ENCODE measurements around the gene ACO2. TPM values are rescaled to one million over a fixed set of nuclear protein-coding genes. Genes with fewer than 3 reads are reported as not detected.
A peak's percentile ranks its signal among the peaks of the same experiment; 100 is the strongest.

The ACO2 gene
- total RNA-seq, 6 experiments from 2014 or later = 72.3 to 87.4 (median 78.7) TPM

DNA sequence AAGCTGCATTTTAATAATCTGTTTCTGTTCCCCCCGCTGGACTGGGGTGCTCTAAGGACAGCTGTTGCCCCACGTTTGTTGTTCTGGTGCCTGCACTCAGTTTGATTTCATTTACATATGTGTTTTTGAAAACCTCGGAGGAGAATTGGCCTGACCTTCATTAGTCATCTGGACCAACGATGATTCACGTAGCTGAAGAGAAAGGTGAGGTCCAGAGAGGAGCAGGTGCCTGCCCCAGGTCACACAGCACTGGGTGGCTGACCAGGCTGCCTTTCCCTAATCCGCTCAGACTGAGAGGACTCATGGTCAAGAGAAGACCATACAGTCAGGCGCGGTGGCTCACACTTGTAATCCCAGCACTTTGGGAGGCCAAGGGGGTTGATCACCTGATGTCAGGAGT is 95.6 kb downstream of the ACO2 start:
- peaks cover 3% of the 10 kb centered on the region for H3K27me3 Mint-ChIP-seq (ENCODE audit: insufficient read depth)
- DNase-seq = peak; percentile 35
- peaks cover 59% of the 10 kb centered on the region for H3K4me1 Mint-ChIP-seq (ENCODE audit: low read depth)
- peak overlapping the region; percentile 30; the same call in 1 of the 2 replicates for H3K4me3 Mint-ChIP-seq
- no peaks in the 10 kb centered on the region for H3K9me3 Mint-ChIP-seq
- H3K27ac Mint-ChIP-seq = peak overlapping the region; percentile 96
- H3K36me3 Mint-ChIP-seq (ENCODE audit: low read depth) = no peaks in the 10 kb centered on the region
- TF ChIP-seq, protein P1, sequence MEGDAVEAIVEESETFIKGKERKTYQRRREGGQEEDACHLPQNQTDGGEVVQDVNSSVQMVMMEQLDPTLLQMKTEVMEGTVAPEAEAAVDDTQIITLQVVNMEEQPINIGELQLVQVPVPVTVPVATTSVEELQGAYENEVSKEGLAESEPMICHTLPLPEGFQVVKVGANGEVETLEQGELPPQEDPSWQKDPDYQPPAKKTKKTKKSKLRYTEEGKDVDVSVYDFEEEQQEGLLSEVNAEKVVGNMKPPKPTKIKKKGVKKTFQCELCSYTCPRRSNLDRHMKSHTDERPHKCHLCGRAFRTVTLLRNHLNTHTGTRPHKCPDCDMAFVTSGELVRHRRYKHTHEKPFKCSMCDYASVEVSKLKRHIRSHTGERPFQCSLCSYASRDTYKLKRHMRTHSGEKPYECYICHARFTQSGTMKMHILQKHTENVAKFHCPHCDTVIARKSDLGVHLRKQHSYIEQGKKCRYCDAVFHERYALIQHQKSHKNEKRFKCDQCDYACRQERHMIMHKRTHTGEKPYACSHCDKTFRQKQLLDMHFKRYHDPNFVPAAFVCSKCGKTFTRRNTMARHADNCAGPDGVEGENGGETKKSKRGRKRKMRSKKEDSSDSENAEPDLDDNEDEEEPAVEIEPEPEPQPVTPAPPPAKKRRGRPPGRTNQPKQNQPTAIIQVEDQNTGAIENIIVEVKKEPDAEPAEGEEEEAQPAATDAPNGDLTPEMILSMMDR (IDR thresholded peaks at IDR 0.05) = no peak

DNA sequence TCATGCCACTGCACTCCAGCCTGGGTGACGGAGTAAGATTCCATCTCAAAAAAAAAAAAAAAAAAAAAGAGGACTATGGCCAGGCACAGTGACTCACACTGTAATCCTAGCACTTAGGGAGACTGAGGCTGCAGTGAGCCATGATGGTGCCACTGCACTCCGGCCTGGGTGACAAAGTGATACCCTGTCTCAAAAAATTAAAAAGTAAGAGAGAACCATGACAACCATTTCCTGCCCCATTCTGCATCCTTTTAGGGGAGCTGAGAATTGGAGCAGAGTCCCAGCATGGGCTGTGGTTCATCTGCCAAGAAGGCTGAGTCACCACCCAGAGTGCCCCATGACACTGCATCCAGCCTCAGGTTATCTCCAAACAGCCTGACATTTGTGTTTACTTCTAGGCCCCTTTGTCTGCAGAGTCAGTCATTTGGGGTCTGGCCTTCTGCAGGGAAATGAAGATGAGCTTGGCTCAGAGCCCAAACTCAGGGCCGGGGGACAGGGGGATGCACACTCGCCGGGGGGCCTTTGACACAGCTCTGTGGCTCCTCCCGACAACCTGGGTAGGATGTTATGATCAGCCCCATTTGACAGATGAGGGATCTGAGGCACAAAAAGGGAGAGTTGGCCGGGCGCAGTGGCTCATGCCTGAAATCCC is 96.6 kb downstream of the ACO2 start:
- TF ChIP-seq, protein P1 (IDR thresholded peaks at IDR 0.05) = no peak
- DNase-seq = peak; percentile 84
- no peaks in the 10 kb centered on the region for H3K9me3 Mint-ChIP-seq
- H3K27ac Mint-ChIP-seq = peak overlapping the region; percentile 96
- peaks cover 52% of the 10 kb centered on the region for H3K4me1 Mint-ChIP-seq (ENCODE audit: low read depth)
- H3K36me3 Mint-ChIP-seq (ENCODE audit: low read depth) = no peaks in the 10 kb centered on the region
- peak overlapping the region; percentile 30; the same call in 1 of the 2 replicates for H3K4me3 Mint-ChIP-seq
- H3K27me3 Mint-ChIP-seq (ENCODE audit: insufficient read depth) = peaks cover 5% of the 10 kb centered on the region

- H3K9me3 Mint-ChIP-seq = no peaks in the 10 kb centered on the region
- H3K27me3 Mint-ChIP-seq (ENCODE audit: insufficient read depth) = peaks cover 5% of the 10 kb centered on the region
- no peaks in the 10 kb centered on the region for H3K36me3 Mint-ChIP-seq (ENCODE audit: low read depth)
- TF ChIP-seq, protein P1 (IDR thresholded peaks at IDR 0.05) = no peak
- peaks cover 33% of the 10 kb centered on the region for H3K4me1 Mint-ChIP-seq (ENCODE audit: low read depth)
- no peak overlapping the region for H3K4me3 Mint-ChIP-seq
- H3K27ac Mint-ChIP-seq = no peak overlapping the region
- no peak for DNase-seq
Measured at GRCh38 chr22:41567512-41567768, 98.5 kb downstream of the ACO2 start.

- Mint-ChIP-seq H3K9me3 (no peaks in the 10 kb centered on the region), H3K27me3 (ENCODE audit: insufficient read depth) (peaks cover 5% of the 10 kb centered on the region), H3K4me1 (ENCODE audit: low read depth) (peaks cover 19% of the 10 kb centered on the region), H3K4me3 (no peak overlapping the region), H3K27ac (no peak overlapping the region), H3K36me3 (ENCODE audit: low read depth) (no peaks in the 10 kb centered on the region)
- DNase-seq = no peak
- TF ChIP-seq, protein P1 (IDR thresholded peaks at IDR 0.05) = no peak
Measured at GRCh38 chr22:41568811-41569210, 99.9 kb downstream of the ACO2 start.

DNA sequence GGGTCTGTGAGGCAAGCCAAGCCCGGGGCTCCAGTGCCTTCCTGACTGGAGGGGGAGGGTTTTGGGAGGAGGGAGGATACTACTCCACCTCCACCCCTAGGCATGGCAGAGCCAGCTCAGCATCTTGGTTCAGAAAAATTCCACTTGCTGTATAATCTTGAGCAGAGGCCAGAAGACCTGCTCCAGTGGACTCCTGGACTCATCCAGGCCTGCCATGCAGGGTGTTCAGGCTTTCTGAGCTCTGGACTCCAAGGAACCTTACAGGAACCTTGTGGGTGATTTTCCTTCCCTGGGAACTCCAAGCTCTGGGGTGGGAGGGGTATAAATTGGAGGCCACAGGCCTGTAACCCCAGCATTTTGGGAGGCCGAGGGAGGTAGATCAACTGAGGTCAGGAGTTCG is 101.3 kb downstream of the ACO2 start:
- TF ChIP-seq, protein P1 (IDR thresholded peaks at IDR 0.05) = no peak
- Mint-ChIP-seq H3K36me3 (ENCODE audit: low read depth) (no peaks in the 10 kb centered on the region), H3K27me3 (ENCODE audit: insufficient read depth) (peaks cover 2% of the 10 kb centered on the region), H3K4me3 (no peak overlapping the region), H3K27ac (no peak overlapping the region), H3K4me1 (ENCODE audit: low read depth) (peaks cover 8% of the 10 kb centered on the region), H3K9me3 (no peaks in the 10 kb centered on the region)
- DNase-seq = no peak

All from HFFc6 (cell line).